CD1c-positive myeloid dendritic cell (primary cell): Measurements from ENCODE around the gene FGF9.

Experiments
- DNase-seq: peaks from one replicate; pipeline ENCODE4 v3.0.0-alpha.2; 2016; ENCODE audit errors: extremely low spot score

FGF9 gene

GRCh38 chr13:21709697-21710096 is 38.8 kb downstream of the FGF9 start:
- no peak for DNase-seq

- DNase-seq, result no peak
Observed at GRCh38 chr13:21710163-21710562, 39.3 kb downstream of the FGF9 start.

DNA sequence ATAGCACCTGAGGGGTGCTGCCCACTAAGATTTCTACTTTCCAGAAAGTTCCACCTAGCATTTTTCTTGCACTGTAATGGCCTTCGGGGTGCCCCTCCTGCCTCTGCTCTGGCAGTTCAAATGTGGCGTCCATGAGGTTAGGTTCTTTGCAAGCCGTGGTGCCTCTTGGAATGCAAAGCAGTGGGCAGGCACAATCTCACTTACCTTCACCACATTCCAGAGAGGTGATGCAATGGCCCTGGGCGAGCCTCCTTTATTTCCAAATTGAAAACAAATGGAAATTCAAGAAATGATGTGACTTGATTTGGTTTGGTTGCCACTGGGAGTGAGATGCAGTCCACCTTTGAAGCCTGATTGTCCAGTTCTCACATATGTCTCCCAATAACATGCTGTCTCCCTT is 46.9 kb downstream of the FGF9 start:
- no peak for DNase-seq

- no peak for DNase-seq
Observed at GRCh38 chr13:21719463-21719862, 48.6 kb downstream of the FGF9 start.

DNA sequence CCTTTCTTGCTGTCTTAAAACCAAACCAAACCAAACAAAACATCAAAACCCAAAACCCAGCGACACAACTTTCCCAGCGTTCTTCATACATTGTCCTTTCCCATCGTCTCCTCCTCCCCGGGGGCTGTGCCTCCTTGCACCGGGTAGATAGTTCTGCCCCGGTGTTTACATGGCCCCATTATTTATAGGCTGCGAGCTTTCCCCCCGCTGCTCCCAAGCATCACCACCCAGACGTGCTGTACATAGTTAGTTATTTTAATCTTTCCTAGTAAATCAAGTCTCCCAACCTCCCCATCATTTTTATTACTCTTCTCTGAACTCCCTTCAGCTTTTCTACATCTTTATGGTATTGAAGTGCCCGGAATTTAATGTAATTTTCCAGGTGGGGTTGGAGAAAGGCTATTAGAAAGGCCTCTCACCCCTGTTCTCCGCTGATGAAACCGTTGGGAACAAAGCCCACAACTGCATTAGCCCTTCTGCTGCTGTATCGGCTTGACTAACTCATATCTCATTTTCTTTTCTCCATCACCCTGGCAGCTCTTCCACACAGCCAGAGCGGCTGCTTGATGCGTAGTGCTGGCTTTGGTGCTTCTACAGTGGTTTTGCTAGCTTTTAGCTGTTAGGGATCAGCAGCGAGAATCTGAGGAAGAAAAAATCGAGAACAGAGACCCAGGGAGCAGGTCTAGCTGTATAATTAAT is 53.1 kb downstream of the FGF9 start:
- DNase-seq, result no peak

- DNase-seq, result no peak
Observed at GRCh38 chr13:21730186-21730880, 59.5 kb downstream of the FGF9 start.

- no peak for DNase-seq
Observed at GRCh38 chr13:21733475-21734263, 62.8 kb downstream of the FGF9 start.

- no peak for DNase-seq
Observed at GRCh38 chr13:21734961-21735360, 64.1 kb downstream of the FGF9 start.

DNA sequence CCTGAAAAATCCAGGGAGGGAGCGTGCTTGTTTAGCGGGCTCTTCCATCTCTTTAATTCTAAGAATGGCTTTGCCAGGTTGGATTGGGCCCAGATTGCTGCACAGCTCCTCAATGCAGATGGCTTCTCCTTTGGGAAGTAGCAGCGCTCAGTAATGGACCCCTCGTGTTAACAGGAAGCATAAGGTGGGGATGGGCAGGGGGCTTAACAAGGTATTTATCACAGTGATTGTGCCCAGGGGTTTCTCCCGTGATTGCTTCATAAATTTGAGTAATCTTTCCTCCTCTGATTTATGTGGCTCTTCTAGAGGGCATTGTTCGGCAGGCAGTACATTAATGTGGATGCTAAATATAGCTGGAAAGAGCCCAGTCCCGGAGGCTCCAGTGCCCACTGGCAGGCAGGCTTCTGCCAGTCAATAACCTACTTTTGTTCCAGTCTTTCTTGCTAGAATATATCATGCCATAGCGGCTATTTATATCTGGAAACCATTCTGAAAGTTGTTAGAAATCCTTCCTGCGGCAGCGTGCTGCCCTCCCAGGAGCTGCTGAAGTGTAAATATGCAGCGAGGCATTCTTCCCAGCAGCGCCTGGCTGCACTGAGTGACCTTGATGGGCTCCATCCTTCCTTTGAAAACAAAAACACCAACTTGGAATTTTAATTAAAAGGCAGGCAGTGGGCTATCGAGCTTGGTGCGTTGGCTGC is 65.0 kb downstream of the FGF9 start:
- no peak for DNase-seq

DNA sequence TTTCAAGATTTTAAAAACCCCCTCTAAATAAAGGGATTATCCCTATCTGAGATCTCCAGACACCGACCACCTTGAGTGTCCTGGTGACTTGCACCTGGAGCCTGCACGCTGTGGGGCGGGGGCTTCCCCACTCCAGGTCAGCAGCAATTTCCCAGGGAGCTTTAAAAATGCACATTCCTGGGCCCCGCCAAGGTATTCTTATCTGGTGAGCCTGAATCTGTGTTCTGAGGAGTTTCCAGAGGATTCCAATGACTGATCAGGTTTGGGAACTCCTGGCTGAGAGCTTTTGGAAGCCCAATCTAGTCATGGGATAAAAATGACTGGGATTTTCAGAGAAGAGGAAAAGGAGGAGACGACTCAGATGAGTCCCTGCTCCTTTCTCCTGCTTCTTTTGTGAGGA is 66.1 kb downstream of the FGF9 start:
- DNase-seq, result no peak

- no peak for DNase-seq
Observed at GRCh38 chr13:21738630-21739029, 67.8 kb downstream of the FGF9 start.

DNA sequence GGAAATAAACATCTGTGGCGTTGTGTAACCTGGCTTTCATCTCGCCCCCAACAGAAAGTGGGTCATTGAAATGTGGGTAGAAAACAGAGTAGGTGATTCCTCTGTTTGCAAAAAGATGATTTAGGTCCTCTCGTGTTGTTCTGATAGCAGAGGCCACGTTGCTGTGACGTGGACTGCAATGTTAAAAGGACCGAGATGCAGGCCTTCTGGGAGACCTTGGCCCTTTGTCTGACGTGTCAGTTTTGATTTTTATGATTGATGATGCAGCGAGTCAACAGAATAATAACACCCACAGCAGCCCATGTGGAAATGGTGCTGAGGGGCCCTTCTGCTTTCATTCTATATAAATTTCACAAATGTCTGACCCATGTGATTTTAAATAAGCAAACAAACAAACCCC is 68.9 kb downstream of the FGF9 start:
- DNase-seq, result no peak

- no peak for DNase-seq
Observed at GRCh38 chr13:21741396-21741979, 70.6 kb downstream of the FGF9 start.

GRCh38 chr13:21742096-21742495 is 71.2 kb downstream of the FGF9 start:
- no peak for DNase-seq

GRCh38 chr13:21744149-21744548 is 73.3 kb downstream of the FGF9 start:
- DNase-seq, result no peak

DNA sequence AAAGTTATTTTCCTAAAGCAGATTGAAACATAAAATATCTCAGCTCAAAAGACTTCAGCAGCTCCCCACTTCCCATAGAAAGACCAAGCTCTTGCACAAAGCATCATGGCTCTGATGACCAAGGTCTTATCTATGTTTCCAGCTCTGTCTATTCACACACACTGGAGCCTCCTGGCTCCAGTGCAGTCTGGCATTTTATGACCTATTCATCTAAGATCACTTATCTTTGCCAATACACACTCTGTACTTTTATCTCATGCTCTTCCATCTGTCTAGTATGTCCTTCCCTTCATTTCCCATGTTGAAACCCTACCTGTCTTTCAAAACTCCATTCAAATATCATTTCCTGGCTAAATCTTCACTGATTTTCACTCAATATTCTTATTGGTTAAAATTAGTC is 74.4 kb downstream of the FGF9 start:
- no peak for DNase-seq

DNA sequence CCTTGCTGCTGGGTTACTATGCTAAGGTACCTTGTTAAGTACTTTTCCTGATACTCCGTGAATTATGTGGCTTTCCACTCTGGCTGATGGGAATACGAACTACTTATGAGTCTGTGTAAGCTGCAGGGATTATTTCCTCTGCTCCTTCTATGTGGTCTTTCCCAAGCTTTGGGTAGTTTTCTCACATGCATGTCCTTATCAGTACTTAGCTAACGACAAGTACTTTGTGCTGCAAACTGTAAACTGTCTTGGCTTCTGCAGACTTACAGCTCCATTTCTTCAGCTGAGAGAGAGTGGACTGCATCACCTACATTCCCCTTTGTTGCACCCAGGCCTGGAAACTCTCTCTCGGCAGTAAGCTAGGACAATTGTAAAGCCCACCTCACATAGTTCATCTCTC is 76.6 kb downstream of the FGF9 start:
- DNase-seq, result no peak

DNA sequence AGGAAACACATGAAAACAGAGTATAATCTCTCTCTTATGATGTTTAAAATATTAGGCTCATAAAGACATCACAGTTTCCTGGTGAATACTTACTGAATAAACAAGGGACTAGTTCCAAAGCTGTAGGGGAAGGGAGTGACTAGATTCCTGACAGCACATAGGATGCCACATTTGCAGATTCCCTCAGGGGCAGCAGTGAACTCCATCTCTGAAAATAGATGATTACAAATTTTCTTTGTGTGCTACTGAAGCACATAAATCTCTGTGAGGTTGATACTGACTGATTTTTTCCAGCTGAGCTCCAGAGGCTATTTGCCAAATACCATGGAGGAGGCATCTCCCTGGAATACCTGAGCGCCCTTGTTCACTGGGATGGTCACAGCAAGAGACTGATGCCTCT is 77.3 kb downstream of the FGF9 start:
- no peak for DNase-seq

DNA sequence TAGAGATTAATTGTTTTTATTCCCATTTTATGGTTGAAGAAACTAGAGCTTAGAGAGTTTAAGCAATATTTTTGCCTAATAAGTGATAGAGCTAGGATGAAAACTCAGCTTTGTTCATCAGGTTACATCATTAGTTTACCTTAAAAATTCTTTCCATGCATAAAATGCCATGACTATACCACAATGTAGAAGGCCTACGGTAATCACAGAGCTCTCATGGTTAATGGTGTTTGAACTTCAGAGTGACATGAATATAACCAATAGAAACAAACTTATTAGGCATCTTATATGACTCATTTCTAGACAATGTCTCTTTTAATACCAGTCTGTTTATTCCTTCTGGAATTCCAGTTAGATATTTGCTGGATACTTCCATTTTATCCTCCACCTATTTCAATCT is 78.5 kb downstream of the FGF9 start:
- DNase-seq, result no peak

GRCh38 chr13:21752501-21752900 is 81.6 kb downstream of the FGF9 start:
- DNase-seq, result no peak

GRCh38 chr13:21753117-21753729 is 82.3 kb downstream of the FGF9 start:
- DNase-seq, result no peak
